Brain microvascular endothelial cell (primary cell): ENCODE results near the gene OPRD1.

ENCODE experiments used
- DNase-seq: peaks from one replicate; pipeline ENCODE4 v3.0.0-alpha.2; 2020
- H3K27ac ChIP-seq: fragments of 250-450 bp; sonication (Bioruptor Pico); 2 replicates; pipeline ENCODE4 v1.5.1; 2020; ENCODE audit warnings: mild to moderate bottlenecking, moderate library complexity
- H3K27me3 ChIP-seq: fragments of 250-450 bp; sonication (Bioruptor Pico); replicated peaks from 2 replicates; pipeline ENCODE4 v1.5.1; 2020; ENCODE audit warnings: mild to moderate bottlenecking
- H3K36me3 ChIP-seq: fragments of 250-450 bp; sonication (Bioruptor Pico); replicated peaks from 2 replicates; pipeline ENCODE4 v1.5.1; 2020; ENCODE audit warnings: mild to moderate bottlenecking
- H3K4me3 ChIP-seq: 2 replicates; pipeline ENCODE4 v1.5.1; 2011; ENCODE audit warnings: low read depth, mild to moderate bottlenecking, control low read depth, low read length, moderate library complexity
- in situ Hi-C: cut with HindIII; loops from 2 replicates; pipeline ENCODE4 v1.10.0; 2017; ENCODE audit warnings: low sequenced_read_pairs, low pct_ligation_motif_present
- TF ChIP-seq, protein P1 (sequence below): IDR thresholded peaks from 2 replicates; pipeline ENCODE4 v1.5.1; 2011; ENCODE audit warnings: low read depth, mild to moderate bottlenecking, moderate library complexity, low read length, control low read depth, inconsistent platforms; ENCODE audit errors: missing control alignments

Gene OPRD1

DNA sequence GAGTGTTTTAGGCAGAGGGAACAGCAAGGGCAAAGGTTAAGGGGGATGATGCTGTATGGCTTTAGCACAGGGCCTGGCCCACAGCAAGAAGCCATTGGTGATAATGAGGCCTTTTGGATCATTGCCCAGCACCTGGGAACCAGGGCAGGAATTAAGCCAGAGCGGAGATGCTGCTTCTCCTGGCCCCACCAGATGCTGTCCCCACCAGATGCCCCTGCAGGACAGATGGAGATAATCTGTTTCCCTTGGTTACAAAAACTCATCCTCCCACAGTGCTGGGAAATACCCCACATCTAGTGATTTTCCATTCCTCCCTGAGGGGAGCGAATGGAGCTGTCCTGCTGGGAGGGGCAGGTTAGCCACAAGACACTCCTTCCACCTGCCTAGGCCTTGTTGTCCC lies 18.8 kb downstream of the OPRD1 start:
- no peaks in the 10 kb centered on the region for H3K36me3 ChIP-seq
- no peak overlapping the region for H3K4me3 ChIP-seq
- TF ChIP-seq, protein P1, sequence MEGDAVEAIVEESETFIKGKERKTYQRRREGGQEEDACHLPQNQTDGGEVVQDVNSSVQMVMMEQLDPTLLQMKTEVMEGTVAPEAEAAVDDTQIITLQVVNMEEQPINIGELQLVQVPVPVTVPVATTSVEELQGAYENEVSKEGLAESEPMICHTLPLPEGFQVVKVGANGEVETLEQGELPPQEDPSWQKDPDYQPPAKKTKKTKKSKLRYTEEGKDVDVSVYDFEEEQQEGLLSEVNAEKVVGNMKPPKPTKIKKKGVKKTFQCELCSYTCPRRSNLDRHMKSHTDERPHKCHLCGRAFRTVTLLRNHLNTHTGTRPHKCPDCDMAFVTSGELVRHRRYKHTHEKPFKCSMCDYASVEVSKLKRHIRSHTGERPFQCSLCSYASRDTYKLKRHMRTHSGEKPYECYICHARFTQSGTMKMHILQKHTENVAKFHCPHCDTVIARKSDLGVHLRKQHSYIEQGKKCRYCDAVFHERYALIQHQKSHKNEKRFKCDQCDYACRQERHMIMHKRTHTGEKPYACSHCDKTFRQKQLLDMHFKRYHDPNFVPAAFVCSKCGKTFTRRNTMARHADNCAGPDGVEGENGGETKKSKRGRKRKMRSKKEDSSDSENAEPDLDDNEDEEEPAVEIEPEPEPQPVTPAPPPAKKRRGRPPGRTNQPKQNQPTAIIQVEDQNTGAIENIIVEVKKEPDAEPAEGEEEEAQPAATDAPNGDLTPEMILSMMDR = no peak
- in situ Hi-C loops = no loop called here
- H3K27me3 ChIP-seq = no peaks in the 10 kb centered on the region
- DNase-seq = no peak
- H3K27ac ChIP-seq = no peak overlapping the region

DNA sequence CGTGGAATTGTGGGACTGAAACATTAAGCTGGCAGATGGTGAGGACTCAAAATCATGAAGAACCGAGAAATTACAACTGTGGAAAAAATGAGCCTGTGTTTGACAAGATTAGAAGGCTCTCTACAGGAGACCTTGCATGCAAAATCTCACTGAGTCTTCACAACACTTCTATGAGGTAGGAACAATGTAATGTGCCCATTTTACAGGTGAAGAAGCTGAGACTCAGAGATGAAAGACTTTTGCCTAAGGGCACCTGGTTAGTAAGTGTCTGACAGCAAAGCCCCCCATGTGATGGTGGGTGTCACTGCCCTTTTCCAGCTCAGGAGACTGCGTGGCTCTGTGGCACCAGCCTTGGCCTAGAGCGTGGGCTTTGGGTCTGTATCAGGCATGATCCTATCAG lies 21.0 kb downstream of the OPRD1 start:
- TF ChIP-seq, protein P1 = no peak
- H3K27me3 ChIP-seq = no peaks in the 10 kb centered on the region
- H3K27ac ChIP-seq = no peak overlapping the region
- no peak for DNase-seq
- in situ Hi-C loops = no loop called here
- no peak overlapping the region for H3K4me3 ChIP-seq
- H3K36me3 ChIP-seq = no peaks in the 10 kb centered on the region

DNA sequence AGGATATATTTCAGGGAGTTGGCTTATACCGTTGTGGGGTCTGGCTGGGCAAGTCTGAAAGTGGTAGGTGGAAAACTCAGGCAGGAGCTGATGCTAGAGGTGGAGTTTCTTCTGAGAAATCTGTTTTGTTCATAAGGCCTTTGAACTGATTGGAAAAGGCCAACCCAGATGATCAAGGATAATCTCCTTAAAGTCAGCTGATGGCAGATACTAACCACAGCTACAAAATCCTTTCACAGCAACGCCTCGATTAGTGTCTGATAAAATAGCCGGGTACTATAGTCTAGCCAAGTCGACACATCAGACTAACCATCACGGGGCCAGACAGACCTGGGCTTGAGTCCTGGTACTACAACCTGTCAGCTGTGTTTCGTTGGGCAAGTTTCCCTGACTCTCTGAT lies 21.4 kb downstream of the OPRD1 start:
- no peaks in the 10 kb centered on the region for H3K36me3 ChIP-seq
- in situ Hi-C loops = no loop called here
- TF ChIP-seq, protein P1 = no peak

DNA sequence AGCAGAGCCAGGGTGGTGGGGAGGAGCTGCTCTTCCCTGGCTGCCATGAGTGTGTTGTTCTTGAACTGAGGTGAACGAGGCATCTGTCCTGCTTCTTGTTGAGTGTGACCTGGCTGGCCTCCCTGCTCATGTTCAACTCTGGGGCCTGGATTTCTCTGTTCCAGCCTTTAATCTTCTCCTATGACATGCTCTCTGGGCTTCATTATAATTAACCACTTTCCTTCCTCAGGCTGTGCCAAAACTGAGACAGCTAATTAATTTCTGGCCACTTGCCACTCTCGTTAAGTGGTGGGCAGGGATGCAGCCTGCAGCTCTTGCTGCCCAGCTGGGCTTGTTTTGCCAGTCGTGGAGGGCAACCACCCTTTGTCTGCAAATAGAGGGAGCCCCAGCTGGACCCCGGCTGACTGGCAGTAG lies 23.3 kb downstream of the OPRD1 start:
- no peak for DNase-seq
- TF ChIP-seq, protein P1 = no peak
- in situ Hi-C loops = no loop called here
- Histone ChIP-seq H3K36me3 (no peaks in the 10 kb centered on the region), H3K27ac (no peak overlapping the region), H3K4me3 (no peak overlapping the region), H3K27me3 (peaks cover 3% of the 10 kb centered on the region)

More for the DNA sequence above, 21.4 kb downstream of the OPRD1 start:
- Histone ChIP-seq H3K4me3 (no peak overlapping the region), H3K27ac (no peak overlapping the region), H3K27me3 (no peaks in the 10 kb centered on the region)
- no peak for DNase-seq

DNA sequence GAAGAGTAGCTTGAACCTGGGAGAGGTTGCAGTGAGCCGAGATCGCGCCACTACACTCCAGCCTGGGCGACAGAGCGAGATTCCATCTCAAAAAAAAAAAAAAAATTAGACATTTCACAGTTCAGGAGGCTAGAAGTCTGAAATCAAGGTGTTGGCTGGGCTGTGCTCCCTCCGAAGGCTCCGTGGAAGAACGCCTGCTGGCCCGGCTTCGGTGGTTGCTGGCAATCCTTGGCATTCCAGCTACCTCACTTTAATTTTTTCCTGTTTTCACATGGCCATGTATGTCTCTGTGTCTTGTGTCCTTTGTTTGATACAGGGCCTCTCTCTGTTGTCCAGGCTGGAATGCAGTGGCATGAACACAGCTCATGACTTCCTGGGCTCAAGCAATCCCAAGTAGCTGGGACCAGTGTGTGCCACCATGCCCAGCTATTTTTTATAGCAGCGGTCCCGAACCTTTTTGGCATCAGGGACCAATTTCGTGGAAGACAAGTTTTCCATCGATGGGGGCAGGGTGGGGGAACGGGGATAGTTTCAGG lies 24.5 kb downstream of the OPRD1 start:
- Histone ChIP-seq H3K27me3 (peaks cover 3% of the 10 kb centered on the region), H3K36me3 (no peaks in the 10 kb centered on the region), H3K27ac (no peak overlapping the region), H3K4me3 (no peak overlapping the region)
- in situ Hi-C loops = no loop called here
- TF ChIP-seq, protein P1 = no peak
- DNase-seq = no peak

DNA sequence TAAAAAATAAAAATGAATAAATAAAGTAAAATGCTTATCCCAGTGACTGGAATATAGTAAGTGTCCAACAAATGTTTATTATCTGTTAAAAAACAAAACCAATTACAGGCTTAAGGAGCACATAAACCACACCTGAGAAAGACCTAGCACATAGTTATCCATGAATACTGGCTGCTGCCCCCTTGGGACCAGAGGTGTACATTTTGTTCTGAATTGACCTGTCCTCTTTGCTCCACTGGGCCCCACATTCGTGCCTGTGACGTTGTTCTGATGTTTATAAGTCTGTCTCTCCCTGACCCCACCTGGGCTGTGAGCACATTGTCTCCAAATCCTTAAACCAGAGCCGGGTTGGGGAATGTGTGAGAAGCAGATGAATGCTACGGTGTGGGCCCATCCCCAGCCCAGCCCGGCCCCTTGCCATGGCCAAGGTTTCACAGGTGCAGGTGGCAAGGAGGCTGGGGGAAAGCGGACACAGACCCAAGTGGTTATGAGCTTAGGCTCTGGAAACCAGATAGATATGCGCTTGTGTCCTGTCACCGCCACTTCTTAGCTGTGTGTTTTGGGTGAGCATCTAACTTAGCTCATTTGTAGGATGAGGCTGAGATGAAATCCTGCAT lies 29.1 kb downstream of the OPRD1 start:
- peaks cover 3% of the 10 kb centered on the region for H3K27me3 ChIP-seq
- TF ChIP-seq, protein P1 = no peak
- H3K27ac ChIP-seq = no peak overlapping the region
- no peak overlapping the region for H3K4me3 ChIP-seq
- no peak for DNase-seq
- H3K36me3 ChIP-seq = no peaks in the 10 kb centered on the region
- in situ Hi-C loops = no loop called here
